ENCODE results near the gene C10orf62. TPM values are rescaled to one million over a fixed set of nuclear protein-coding genes. Genes with fewer than 3 reads are reported as not detected.
A peak's percentile ranks its signal among the peaks of the same experiment; 100 is the strongest.
"Not testable (repeated sequence)": the region's sequence is repeated elsewhere in the genome, so short reads cannot be mapped to it uniquely, and the experiment has no call there.

C10orf62 gene
- total RNA-seq, 1 donor from 2014 or later = 0.82 TPM

- peak; percentile 23 for DNase-seq
Observed at GRCh38 chr10:97628228-97628627, 38.7 kb downstream of the C10orf62 start.

DNA sequence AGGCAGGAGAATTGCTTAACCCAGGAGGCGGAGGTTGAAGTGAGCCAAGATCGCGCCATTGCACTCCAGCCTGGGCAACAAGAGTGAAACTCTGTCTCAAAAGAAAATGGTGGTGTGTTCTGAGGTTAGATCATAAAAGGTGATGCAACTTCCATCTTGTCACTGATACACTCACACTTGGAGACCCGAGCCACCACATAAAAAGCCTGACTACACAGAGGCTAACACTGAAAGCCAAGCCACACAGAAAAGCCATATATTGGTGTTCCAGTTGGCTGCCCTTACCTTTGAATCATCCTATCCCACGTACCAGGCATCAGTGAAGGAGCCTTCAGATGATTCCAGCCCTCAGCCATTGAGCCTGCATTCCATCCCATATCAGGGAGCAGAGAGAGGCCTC is 39.8 kb downstream of the C10orf62 start:
- no peak for DNase-seq

DNA sequence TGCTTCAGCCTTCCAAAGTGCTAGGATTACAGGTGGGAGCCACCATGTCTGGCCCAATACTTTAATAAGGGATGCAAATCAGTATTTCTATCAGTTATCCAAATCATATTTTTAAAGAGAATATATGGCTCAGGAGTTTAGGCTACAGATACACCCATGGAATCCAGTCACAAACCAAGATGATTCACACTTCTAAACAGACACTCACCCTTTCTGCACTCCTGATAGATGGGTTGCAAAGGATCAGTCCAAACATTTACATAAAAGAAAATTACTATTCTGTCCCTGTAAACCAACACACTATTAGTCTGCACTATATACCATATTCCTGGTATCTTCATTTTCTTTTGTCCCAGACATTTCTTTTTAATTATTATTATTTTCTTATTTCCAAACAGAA is 41.6 kb downstream of the C10orf62 start:
- DNase-seq = no peak

- DNase-seq = peak; percentile 97
Observed at GRCh38 chr10:97632949-97633884, 43.7 kb downstream of the C10orf62 start, which contains the start of gene MORN4. MORN4 (minus strand) TSS chr10:97633500; CDS start chr10:97619653, 13,847 bp downstream.

DNA sequence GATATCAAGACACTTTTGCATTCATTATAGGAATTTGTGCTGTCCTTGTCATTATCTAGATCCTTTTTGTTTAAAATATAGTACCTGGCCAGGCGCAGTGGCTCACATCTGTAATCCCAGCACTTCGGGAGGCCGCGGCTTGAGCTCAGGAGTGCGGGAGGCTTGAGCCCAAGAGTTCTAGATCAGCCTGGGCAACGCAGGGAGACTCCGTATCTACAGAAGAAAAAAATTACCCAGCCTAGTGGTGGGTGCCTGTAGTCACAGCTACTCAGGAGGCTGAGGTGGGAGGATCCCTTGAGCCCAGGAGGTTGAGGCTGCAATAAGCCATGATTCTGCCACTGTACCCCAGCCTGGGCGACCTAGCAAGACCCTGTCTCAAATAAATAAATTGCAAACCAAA is 44.4 kb downstream of the C10orf62 start:
- no peak for DNase-seq

DNA sequence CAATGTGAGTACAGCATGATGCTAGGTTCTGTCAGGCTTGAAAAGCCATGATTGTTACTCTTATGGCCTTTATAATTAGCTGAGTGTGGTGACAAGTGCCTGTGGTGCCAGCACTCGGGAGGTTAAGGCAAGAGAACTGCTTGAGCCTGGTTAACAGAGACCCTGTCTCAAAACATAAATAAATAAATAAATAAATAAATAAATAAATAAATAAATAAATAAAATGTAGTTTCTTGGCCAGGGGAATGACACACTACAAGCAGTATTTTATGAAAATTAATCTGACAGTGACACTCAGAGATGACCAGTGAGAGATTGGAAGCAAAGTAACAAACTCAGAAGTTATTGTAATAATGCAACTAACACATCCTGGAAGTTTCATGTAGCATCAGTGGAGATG is 46.1 kb downstream of the C10orf62 start:
- DNase-seq = no peak

DNA sequence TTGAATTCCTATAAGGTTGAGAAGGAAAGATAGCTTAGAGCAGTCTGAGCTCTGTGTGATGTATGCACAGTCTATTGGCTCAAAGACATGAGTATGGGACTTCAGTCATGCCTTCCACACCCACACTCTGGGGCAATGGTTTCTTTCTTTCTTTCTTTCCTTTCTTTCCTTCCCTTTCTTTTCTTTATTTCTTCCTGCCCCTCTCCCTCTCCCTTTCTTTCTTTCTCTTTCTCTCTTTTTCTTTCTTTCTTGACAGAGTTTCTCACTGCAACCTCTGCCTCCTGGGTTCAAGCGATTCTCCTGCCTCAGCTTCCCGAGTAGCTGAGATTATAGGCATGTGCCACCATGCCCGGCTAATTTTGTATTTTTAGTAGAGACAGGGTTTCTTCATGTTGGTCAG is 49.6 kb downstream of the C10orf62 start:
- DNase-seq = not testable (repeated sequence)

DNA sequence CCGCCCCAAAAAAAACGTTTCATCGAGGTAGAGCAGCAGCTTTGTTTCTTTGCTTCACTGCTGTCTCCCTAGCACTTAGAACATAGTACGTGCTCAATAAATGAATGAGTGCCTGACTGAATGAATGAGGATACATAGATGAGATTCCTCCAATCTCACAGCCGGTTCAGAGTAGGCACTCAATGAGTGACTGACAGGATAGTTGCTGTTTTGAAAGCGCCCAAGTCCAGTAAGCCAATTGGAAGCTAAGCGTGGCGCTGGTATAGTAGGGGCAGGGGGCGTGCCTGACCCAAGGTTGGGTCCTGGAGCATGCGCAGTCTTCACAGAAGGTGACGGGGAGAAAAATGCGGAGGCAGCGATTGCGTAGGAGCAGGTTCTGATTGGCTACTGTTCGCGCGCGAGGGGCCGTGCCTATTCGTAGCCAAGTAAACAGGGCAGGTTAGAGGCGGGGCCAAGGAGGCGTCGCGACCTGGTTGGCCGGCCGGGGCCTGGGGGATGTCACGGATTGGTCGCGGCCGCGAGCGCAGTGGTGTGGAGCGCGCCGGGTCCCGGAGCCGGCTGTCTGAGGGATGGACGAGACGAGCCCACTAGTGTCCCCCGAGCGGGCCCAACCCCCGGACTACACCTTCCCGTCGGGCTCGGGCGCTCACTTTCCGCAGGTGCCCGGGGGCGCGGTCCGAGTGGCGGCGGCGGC is 50.8 kb downstream of the C10orf62 start, which contains the start of gene PI4K2A:
PI4K2A (plus strand) TSS at position 498 of the 694 bp plus-strand sequence; CDS start at position 570, 72 bp downstream.
- peak; percentile 99 for DNase-seq

Other genes with a start within 250 kb of the C10orf62 start
- 18.6 TPM for gene RRP12, start 188.4 kb upstream of the C10orf62 start, total RNA-seq
- gene PGAM1, start 163.5 kb upstream of the C10orf62 start, total RNA-seq = 114 TPM
- 22.5 TPM for gene EXOSC1, start 143.7 kb upstream of the C10orf62 start, total RNA-seq
- gene ZDHHC16, start 143.5 kb upstream of the C10orf62 start, total RNA-seq = 35.9 TPM
- gene MMS19, start 91.3 kb upstream of the C10orf62 start, total RNA-seq = 127 TPM
- 25.1 TPM for gene UBTD1, start 90.8 kb upstream of the C10orf62 start, total RNA-seq
- 29.7 TPM for gene ANKRD2, start 16.9 kb upstream of the C10orf62 start, total RNA-seq
- gene HOGA1, start 5.3 kb upstream of the C10orf62 start, total RNA-seq = 7.3 TPM
- gene MORN4, start 43.8 kb downstream of the C10orf62 start, total RNA-seq = 5.6 TPM
- 8.2 TPM for gene PI4K2A, start 51.0 kb downstream of the C10orf62 start, total RNA-seq
- 12.6 TPM for gene AVPI1, start 97.5 kb downstream of the C10orf62 start, total RNA-seq
- 24.8 TPM for gene MARVELD1, start 124.0 kb downstream of the C10orf62 start, total RNA-seq
- gene ZFYVE27, start 147.4 kb downstream of the C10orf62 start, total RNA-seq = 18.1 TPM
- gene SFRP5, start 182.3 kb downstream of the C10orf62 start, total RNA-seq = 6.9 TPM